GM21367 (cell line): ENCODE measurements around the gene UQCRFS1.
"Not testable (repeated sequence)": the region's sequence is repeated elsewhere in the genome, so short reads cannot be mapped to it uniquely, and the experiment has no call there.

Experiments
- ATAC-seq: cut with Tn5 transposase; IDR thresholded peaks from one replicate; pipeline ENCODE4 v1.9.1; 2021; ENCODE audit not compliant: unreplicated experiment

The UQCRFS1 gene

DNA sequence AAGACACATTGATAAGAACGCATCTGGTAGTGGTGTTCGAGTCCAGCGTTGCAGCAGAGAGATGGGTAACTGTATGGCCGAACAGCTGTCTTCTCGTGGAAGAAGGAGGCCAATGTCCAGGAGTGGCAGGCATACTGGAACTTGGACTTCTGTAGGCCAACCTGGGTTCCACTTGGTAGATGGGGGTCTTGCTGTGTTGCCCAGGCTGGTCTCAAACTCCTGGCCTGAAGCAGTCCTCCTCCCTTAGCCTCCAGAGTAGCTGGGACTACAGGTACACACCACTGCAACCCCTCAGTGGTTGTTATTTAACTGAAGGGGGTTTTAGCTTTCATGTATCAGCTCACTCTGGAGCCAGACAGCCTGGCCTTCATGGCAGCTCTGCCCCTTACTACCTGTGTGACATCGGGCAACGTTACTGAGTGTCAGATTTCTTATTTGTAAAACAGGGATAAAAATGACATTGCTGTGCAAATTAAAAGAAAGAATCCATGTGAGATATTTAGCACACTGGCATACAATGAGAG, 2.4 kb upstream of the UQCRFS1 start:
- no peak for ATAC-seq

DNA sequence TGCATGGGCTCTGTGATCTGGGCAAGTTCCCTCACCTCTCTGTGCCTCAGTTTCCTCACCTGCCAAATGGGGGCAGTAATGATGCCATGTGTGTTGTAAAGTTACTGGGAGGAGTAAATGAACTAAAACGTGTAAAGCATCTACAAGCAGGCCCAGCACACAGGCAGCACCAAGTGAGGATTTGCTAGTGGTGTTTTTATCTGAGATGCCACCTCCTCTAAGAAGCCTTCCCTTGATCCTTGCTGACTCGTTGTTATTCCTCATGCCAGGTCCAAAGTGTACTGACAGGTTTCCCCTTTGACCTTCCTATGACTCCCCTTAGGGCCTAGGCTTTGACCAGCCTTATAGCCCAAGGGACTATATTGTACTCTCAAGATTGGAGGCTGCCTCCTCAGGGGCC, 1.5 kb upstream of the UQCRFS1 start:
- no peak for ATAC-seq

DNA sequence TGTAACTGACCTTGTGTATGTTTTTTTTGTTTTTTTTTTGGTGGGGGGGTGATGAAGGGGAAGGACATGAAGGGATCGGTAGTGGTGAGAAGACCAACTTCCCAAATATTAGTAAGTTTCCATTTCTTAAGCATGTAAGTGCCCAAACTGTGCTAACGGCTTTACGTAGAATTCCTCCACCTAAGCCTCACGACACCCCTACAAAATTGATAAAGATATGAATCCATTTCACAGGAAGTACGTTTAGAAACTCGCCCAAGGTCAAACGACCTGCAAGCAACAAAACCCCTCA, 649 bp downstream of the UQCRFS1 start:
- no peak for ATAC-seq

DNA sequence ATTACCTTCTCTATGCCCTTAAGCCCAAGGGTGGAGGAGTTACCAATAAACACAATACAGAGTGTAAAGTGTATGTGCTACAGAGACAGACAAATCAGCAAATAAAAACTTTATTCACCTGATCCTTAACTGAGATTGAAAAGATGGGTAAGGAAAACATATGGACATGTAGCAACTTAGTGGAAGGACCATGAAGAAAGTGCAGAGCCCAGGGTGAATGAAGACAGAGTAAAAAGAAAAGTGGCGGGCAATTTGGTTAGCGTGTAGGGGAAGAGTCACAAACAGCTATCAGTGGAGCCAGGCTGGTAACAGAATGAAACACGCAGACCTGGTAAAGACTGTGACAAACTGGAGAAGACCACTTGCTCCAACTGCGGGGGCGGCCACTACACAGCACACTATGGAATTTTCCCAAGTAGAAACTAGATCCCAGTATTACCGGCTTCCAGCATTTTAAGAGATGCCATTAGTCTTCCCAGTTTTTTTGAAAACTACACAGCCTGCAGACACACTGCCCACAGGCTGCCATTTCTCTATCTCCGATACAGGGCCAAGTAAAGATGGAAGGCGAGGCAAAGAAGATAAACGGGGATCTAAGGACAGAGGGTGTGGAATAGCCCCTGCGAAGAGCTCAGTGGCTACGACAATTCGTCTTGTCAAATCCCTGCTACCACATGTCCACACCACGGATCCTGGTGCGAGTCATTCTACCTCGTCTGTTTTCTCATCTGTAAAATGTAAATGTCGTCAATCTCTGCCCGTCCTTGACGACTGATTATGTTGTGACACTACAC, 1.2 kb downstream of the UQCRFS1 start:
- no peak for ATAC-seq

DNA sequence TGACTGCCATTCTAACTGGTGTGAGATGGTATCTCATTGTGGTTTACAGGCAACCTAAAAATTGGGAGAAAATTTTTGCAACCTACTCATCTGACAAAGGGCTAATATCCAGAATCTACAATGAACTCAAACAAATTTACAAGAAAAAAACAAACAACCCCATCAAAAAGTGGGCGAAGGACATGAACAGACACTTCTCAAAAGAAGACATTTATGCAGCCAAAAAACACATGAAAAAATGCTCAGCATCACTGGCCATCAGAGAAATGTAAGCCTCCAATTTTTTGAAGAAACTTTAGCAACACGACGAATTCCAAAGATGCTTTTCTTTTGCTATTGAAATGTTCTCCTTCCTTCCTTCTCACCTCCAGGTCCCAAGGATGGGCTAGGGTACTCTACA, 1.9 kb downstream of the UQCRFS1 start:
- not testable (repeated sequence) for ATAC-seq

DNA sequence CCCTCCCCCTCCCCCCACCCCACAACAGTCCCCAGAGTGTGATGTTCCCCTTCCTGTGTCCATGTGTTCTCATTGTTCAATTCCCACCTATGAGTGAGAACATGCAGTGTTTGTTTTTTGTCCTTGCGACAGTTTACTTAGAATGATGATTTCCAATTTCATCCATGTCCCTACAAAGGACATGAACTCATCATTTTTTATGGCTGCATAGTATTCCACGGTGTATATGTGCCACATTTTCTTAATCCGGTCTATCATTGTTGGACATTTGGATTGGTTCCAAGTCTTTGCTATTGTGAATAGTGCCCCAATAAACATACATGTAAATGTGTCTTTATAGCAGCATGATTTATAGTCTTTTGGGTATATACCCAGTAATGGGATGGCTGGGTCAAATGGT, 2.4 kb downstream of the UQCRFS1 start:
- ATAC-seq, result not testable (repeated sequence)

DNA sequence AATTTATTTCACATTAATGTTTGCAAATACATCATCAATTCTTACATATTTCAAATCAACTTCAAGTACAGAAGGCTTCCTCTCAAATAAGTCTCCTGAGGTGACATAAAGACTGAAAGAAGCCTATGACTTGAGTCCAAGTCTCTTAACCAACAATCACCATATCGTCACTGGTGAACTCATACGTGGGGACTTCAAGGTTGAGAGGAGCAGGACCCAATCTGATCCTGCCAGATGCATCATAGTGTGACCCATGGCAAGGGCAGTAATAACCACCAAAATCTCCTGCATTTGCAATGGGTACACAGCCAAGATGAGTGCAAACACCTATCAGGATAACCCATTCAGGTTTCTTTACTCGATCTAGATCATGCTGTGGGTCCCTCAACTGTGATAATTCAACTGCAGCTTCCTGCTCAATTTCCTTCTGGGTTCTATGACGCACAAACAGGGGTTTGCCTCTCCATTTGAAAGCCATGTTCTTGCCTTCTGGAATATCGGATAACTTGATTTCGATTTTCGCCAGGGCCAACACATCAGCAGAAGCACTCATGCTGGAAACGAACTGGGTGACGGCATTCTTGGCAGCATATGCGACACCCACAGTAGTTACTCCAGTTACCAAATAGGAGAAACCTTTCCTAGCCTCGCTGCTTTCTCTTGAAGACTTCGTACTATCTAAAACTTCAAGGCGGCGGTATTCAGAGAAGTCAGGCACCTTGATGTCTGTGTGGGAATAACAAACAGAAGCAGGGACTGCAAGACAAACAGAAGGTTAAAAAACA, 5.4 kb downstream of the UQCRFS1 start:
- ATAC-seq, result not testable (repeated sequence)

DNA sequence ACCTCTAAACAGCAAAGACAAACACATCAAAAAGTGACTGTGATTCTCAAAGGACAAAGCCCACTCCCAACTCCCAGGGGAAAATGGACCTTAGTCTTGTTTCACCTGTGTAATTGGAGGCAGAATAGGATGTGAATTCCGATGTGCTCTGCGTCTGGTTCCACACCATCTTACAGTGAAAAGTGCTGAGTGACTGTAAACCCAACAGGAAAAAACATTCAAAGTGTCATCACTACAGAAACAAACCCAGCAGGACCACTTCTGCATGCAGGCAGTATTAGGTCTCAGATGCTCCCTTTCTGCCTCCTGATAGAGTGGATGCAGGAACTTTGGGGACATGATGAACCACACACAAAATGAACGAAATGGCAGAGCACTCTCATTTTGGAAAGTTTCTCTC, 6.5 kb downstream of the UQCRFS1 start:
- ATAC-seq, result no peak

DNA sequence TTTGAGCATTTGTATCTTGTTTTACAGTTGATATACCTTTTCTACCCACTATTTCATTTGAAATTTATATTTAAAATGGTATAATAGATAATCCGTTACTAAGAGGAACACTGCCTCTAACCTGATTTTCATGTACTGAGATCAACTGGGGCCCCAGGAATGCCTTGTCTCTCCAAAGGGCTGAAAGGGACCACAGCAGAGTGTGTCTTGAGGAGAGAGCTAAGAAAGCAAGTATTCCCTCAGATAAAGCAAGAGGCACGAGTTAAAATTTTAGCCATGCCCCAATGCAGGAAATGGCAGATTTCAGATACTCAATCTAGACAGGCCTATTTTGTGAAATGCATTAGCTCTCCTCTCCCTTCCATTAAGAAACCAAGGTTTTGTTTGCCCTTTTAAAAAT, 10.7 kb downstream of the UQCRFS1 start:
- ATAC-seq, result no peak

DNA sequence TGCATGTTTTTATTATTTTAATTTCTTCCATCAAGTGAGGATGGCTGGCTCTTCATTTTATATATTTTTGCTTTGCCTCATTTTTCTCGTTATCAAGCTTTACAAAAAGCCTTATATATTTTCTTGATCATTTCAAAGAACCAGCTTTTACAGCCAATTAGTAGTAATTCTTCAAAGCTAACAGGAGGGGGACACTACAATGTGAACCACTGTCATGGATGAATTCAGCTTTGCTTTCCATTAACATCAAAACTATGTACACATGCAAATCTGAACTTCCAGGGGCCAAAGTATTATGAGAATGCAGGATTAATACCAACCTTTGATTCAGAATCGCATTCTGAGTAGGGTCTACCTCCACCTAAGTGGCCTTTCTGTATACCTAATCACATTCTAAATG, 11.1 kb downstream of the UQCRFS1 start:
- no peak for ATAC-seq

DNA sequence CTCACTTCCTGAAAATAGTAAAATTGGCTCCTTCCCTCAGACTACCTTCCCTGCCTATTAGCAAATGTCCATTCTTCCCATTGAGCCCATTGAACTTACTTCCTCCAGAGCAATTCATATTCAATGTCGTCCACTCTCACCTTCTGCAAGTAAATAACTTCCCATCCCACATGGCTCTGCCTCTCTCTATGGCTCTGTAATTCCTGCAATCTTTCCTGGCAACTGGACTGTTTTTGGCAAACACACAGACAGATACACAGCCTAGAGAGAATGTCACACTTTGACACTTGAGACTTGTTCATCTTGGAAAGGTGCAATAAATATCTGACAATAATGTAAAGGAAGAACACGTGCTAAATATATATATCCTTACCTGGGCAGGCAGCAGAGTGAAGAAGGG, 18.3 kb downstream of the UQCRFS1 start:
- no peak for ATAC-seq

DNA sequence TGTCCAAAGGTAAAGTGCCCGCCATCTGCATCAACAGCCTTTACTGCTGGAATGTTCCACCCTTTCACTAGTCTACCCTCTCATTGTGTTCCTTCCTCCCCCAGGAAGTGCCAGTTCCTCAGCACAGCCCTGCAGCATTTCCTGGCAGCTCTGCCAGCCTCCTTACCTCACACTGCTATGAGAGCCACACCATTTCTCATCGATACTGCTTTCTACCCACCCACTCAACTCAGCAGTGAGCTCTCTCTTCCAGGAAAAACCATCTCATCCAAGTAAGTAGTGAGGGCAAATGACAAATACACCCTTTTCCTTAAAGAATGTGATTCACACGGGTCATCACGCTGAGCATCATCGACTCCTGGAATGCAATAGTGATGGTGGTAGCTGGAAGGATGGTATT, 19.8 kb downstream of the UQCRFS1 start:
- no peak for ATAC-seq

DNA sequence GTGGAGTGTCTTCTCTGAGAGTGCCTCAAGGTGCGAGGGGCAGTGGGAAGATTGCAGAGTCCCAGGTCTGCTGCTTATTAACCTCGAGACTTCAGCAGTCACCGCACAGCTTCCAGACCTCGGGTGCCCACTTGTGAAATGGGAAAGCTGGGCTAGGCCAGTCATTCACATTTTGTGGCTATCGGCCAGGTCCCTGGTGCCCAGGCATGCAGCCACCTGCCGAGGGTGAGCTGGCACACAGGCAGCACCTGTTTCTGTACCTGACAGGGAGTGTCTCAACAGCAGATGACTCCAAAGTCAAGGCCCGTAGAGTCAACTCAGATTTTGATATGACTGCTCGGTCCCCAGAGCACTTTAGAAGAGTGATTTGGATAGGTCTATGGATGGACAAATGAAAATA, 21.9 kb downstream of the UQCRFS1 start:
- no peak for ATAC-seq

DNA sequence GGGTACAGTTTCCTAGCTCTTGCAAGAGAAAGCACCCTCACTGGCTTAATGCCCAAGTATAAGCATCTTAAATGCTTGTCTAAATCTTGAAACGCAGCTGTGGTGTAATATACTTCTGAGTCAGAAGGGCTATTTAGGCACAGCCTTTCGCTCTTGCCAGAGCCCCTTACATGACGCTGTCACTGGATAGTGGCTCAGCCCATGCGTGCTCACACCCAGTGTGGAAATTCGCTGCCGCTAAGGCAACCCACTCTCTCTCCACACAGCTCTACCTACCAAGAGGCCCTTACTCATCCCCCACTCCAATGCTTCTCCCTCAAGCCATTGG, 24.0 kb downstream of the UQCRFS1 start:
- no peak for ATAC-seq

DNA sequence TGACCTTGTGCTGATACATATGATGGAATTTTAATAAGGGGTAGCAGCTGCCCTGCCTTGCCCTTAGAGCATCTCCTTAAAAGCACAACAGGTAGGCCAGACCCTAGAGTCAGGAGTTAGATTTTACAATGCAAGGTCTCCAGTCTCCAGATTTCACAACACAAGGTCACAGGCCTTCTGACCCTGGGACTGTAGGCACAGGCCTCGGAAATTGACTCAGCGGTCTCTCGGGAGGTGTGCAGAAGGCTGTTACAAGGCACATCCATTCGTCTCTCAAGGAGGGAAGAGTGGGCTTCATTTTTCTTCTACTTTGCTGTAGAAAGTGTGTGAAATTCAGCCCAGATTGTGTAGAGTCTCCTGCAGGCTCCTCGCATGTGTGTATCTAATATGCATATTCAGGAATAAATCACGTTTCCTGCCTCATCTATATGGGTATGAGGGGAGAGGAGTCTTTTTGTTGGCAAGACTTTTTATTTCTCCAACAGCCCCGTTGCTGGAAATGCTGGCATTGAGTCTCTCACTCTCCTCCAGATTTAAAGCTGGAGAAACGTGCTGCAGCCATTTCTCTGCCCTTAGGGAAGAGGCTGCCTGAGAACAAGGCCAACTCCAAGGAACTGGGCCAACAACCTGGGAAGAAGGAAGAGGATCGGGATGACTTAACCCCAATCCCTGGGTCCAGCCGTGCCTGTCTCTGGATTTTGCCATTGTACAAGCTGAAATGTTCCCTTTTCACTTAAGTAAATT, 24.5 kb downstream of the UQCRFS1 start:
- ATAC-seq, result no peak

DNA sequence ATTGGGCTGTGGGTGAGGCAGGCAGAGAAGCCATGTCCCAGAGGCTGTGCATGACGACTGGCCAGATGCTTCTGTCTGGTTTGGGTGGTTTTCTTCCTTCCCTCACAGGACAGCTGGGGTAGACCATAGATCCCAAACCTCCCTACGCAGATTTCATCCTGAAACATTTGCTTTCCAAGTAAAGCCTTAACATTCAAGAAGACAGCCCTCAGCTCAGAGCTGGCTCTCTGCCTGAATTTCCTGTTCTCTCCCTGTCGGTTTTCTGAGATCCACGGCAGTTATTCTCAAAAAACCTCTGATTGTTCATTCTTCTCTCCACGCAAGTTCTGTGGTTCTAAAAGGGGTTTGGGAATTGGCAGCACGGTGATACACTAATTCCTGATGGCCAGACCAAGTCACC, 25.3 kb downstream of the UQCRFS1 start:
- ATAC-seq, result no peak

DNA sequence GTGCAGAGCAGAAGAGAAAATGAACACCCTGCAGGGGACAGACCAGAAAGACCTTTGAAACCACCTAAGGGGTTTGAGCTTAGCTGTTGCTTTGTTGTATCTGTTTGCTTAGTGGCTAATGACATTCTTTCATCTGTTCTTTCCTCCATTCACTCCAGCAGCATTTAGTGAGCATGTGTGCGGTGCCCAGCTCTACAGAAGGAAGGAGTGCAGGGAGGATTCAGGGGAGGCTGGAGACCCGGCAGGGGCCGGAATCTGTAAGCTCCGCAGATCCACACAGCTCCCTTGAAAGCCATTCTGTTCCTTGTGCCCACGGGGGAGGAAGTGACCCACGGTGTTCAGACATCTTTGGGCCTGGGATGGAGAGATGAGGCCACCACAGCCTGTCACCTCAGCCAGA, 27.5 kb downstream of the UQCRFS1 start:
- ATAC-seq, result no peak

DNA sequence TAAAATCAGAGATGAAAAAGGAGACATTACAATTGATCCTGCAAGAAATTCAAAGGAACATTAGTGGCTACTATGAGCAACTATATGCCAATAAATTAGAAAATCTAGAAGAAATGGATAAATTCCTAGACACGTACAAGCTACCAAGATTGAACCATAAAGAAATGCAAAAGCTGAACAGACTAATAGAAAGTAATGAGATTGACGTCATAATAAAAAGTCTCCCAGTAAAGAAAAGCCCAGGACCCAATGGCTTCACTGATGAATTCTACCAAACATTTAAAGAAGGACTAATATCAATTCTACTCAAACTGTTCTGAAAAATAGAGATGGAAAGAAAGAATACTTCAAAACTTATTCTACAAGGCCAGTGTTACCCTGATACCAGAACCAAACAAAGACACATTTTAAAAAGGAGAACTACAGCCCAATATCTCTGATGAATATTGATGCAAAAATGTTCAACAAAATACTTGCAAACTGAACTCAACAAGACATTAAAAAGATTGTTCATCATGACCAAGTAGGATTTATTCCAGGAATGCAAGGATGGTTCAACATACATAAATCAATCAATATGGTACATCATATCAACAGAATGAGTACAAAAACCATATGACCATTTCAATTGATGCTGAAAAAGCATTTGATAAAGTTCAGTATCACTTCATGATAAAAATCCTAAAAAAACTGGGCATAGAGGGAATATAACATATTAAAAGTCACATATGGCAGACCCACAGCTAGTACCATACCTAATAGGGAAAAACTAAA, 35.8 kb downstream of the UQCRFS1 start:
- no peak for ATAC-seq

DNA sequence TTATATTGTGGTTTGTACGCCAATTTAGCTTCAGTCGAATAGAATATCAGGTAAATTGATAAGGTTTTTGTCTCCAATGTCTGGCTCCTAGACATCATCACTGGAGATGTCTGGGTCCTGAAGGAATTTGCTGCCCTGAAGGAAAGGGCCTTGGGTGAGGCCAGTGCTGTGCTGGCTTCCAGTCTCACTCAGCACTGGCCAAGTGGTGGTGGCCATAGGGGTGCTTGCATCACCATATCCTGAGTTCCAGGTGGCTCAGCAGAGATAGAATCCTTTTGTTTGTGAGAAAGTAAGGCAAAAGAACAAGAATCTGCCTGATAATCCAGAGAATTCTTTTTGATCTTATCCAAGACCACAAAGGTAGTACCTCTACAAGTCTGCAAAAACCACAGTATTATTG, 39.1 kb downstream of the UQCRFS1 start:
- no peak for ATAC-seq

DNA sequence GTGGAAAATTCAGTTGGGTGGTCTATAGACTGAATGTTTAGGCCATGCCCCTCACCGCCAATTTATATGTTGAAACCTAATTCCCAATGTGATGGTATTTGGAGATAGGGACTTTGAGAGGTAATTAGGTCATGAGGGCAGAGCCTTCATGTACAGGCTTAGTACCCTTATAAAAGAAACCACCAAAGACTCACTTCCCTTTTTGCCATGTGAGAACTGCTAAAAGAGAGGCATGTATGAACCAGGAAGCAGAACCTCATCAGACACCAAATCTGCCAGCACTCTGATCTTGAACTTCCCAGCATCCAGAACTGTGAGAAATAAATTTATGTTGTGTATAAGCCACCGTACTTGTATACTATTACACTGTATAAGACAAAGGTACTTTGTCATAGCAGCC, 40.6 kb downstream of the UQCRFS1 start:
- ATAC-seq, result no peak

DNA sequence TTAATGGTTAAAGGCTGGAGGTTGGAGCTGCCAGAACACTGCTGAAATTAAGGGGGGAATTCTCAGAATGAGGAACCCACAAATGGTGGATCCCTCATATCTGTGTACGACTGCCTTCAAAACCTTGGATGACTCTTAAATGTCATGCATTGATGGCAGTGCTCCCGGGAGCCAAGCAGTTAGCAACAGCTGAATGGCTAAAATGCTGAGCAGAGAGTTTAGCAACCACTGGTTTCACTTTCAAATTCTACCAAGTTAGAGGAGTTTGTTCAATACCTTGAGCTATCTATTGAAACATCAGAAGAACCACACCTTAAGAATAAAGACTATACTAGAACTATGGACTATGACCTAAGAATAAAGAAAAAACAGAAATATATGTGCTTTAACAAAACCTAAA, 41.4 kb downstream of the UQCRFS1 start:
- no peak for ATAC-seq
